Stimulated activated CD4-positive, alpha-beta T cell treated with anti-CD3 and anti-CD28 coated beads, Interleukin-12 subunit alpha, Interleukin-12 subunit beta, amount 100 ng/mL, for 48 hours (primary cell): ENCODE results near the gene ALKBH2.
"Not testable (repeated sequence)": the region's sequence is repeated elsewhere in the genome, so short reads cannot be mapped to it uniquely, and the experiment has no call there.

Experiments
- DNase-seq, 3 donors: peaks; one replicate each; pipeline ENCODE4 v3.0.0-alpha.2; 2020; ENCODE audit warnings: low read depth in 2 of 3, low spot score in 1 of 3

The ALKBH2 gene

GRCh38 chr12:109069307-109070271 is 23.7 kb downstream of the ALKBH2 start:
- DNase-seq = no peak

- DNase-seq = no peak
These were observed 27.4 kb downstream of the ALKBH2 start for GRCh38 chr12:109065853-109066193.

- DNase-seq = no peak
These were observed 28.0 kb downstream of the ALKBH2 start for GRCh38 chr12:109065154-109065852.

- no peak for DNase-seq
These were observed 29.1 kb downstream of the ALKBH2 start for GRCh38 chr12:109064143-109064542.

GRCh38 chr12:109058773-109059172 is 34.5 kb downstream of the ALKBH2 start:
- no peak for DNase-seq

- no peak for DNase-seq
These were observed 35.9 kb downstream of the ALKBH2 start for GRCh38 chr12:109057376-109057775.

- DNase-seq = no peak
These were observed 36.4 kb downstream of the ALKBH2 start for GRCh38 chr12:109056891-109057290.

- no peak for DNase-seq
These were observed 38.8 kb downstream of the ALKBH2 start for GRCh38 chr12:109054520-109054919.

- peak in 1 of 3 donors; percentile 16 for DNase-seq
These were observed 39.2 kb downstream of the ALKBH2 start for GRCh38 chr12:109054124-109054513.

- peak in 2 of 3 donors; percentile 2 to 19 for DNase-seq
These were observed 39.7 kb downstream of the ALKBH2 start for GRCh38 chr12:109053382-109054123.

GRCh38 chr12:109052414-109053323 is 40.6 kb downstream of the ALKBH2 start, which contains the start of gene USP30:
Gene USP30, plus strand, starts transcription at chr12:109052576. Its CDS starts 103 bp downstream, at chr12:109052679.
- DNase-seq = peak; percentile 73 to 80 (median 76)

GRCh38 chr12:109052097-109052413 is 41.2 kb downstream of the ALKBH2 start:
- no peak for DNase-seq

GRCh38 chr12:109049794-109050193 is 43.5 kb downstream of the ALKBH2 start:
- DNase-seq = not testable (repeated sequence)

GRCh38 chr12:109048706-109049105 is 44.6 kb downstream of the ALKBH2 start:
- DNase-seq = not testable (repeated sequence)

- DNase-seq = no peak
These were observed 46.0 kb downstream of the ALKBH2 start for GRCh38 chr12:109047081-109047805.

GRCh38 chr12:109044241-109044640 is 49.0 kb downstream of the ALKBH2 start:
- DNase-seq = no peak
